Measurements from ENCODE around the gene PLXNA4. TPM values are rescaled to one million over a fixed set of nuclear protein-coding genes. Genes with fewer than 3 reads are reported as not detected.

Gene PLXNA4
- total RNA-seq, 1 experiment from 2014 or later: 0.81 TPM

GRCh38 chr7:132300599-132301277 lies 275.5 kb downstream of the PLXNA4 start:
- H3K27ac Mint-ChIP-seq: no peak overlapping the region
- DNase-seq (ENCODE audit: low spot score) (no peak), ATAC-seq (no peak)
- H3K4me1 Mint-ChIP-seq: 0 out of 2 replicates have a peak, but pooled peaks cover 5% of the 10 kb centered on the region
- TF ChIP-seq SMAD3 (CRISPR knock-in tag; IDR thresholded peaks at IDR 0.05; ENCODE audit: borderline replicate concordance) (no peak), ZNF219 (CRISPR knock-in tag; IDR thresholded peaks at IDR 0.05; ENCODE audit: borderline replicate concordance) (no peak), JUN (CRISPR knock-in tag; IDR thresholded peaks at IDR 0.05) (no peak), FOXP1 (CRISPR knock-in tag; IDR thresholded peaks at IDR 0.05; ENCODE audit: borderline replicate concordance) (no peak), ZBTB43 (CRISPR knock-in tag; IDR thresholded peaks at IDR 0.05) (no peak), GTF2I (CRISPR knock-in tag; conservative IDR thresholded peaks at IDR 0.05) (no peak), SMAD4 (CRISPR knock-in tag; IDR thresholded peaks at IDR 0.05) (no peak), NFYB (CRISPR knock-in tag; conservative IDR thresholded peaks at IDR 0.05; ENCODE audit: low read depth) (no peak), RORB (CRISPR knock-in tag; IDR thresholded peaks at IDR 0.05) (no peak), ZNF281 (CRISPR knock-in tag; IDR thresholded peaks at IDR 0.05) (no peak), MYBL2 (CRISPR knock-in tag; IDR thresholded peaks at IDR 0.05) (no peak), E2F4 (CRISPR knock-in tag; IDR thresholded peaks at IDR 0.05; ENCODE audit: borderline replicate concordance, low read depth) (no peak), EMX1 (CRISPR knock-in tag; IDR thresholded peaks at IDR 0.05) (no peak), FOXK1 (CRISPR knock-in tag; IDR thresholded peaks at IDR 0.05) (no peak), FOXP4 (CRISPR knock-in tag; IDR thresholded peaks at IDR 0.05) (no peak), USF1 (CRISPR knock-in tag; IDR thresholded peaks at IDR 0.05) (no peak), E2F5 (CRISPR knock-in tag; IDR thresholded peaks at IDR 0.05) (no peak)
- no peaks in the 10 kb centered on the region for H3K9me3 Mint-ChIP-seq
- no peak overlapping the region for H3K4me3 Mint-ChIP-seq
- CTCF ChIA-PET: no interaction called here
- no peaks in the 10 kb centered on the region for H3K27me3 Mint-ChIP-seq (ENCODE audit: low read depth)
- H3K36me3 Mint-ChIP-seq: no peaks in the 10 kb centered on the region
- POLR2A ChIA-PET: no interaction called here

Measured in WTC11 (cell line).